Keratinocyte (primary cell): Measurements from ENCODE around the gene CCDC33. TPM values are rescaled to one million over a fixed set of nuclear protein-coding genes. Genes with fewer than 3 reads are reported as not detected.

Experiments used
- DNase-seq: peaks from one replicate; pipeline ENCODE4 v3.0.0-alpha.2; 2011; ENCODE audit warnings: low read depth, missing footprints, low spot score
- FAIRE-seq: peaks from 2 replicates; lab custom pipeline; 2011; peaks lifted over from hg19 to GRCh38; lab: Jason Lieb, UNC
- H2AFZ ChIP-seq: 2 replicates; pipeline ENCODE4 v1.6.0; 2012; ENCODE audit warnings: low read length, control low read depth, inconsistent platforms; ENCODE audit not compliant: control insufficient read depth
- H3K27ac ChIP-seq: 2 replicates; pipeline ENCODE4 v1.5.1; 2011; ENCODE audit warnings: low read length; ENCODE audit not compliant: control insufficient read depth, insufficient read depth
- H3K27me3 ChIP-seq: 3 replicates; pipeline ENCODE4 v1.6.0; 2011; ENCODE audit warnings: low read length; ENCODE audit not compliant: control insufficient read depth, insufficient read depth; ENCODE audit errors: extremely low read depth
- H3K36me3 ChIP-seq, 2 experiments: 2 replicates in 1 of 2; 3 replicates in 1 of 2; pipeline ENCODE4 v1.5.1; 2011; ENCODE audit warnings: low read length in 2 of 2, mild to moderate bottlenecking in 1 of 2; ENCODE audit not compliant: control insufficient read depth in 2 of 2, insufficient read depth in 2 of 2; ENCODE audit errors: extremely low read depth in 1 of 2
- H3K4me1 ChIP-seq: 3 replicates; pipeline ENCODE4 v1.5.1; 2011; ENCODE audit warnings: low read length; ENCODE audit not compliant: control insufficient read depth, insufficient read depth; ENCODE audit errors: extremely low read depth
- H3K4me2 ChIP-seq: 3 replicates; pipeline ENCODE4 v1.6.0; 2011; ENCODE audit warnings: low read depth, low read length; ENCODE audit not compliant: control insufficient read depth, insufficient read depth; ENCODE audit errors: extremely low read depth
- H3K4me3 ChIP-seq, 3 experiments: fragments of 200-600 bp in 1 of 3; sonication (generic) in 1 of 3; 2 replicates in 2 of 3; 3 replicates in 1 of 3; pipeline ENCODE4 v1.5.1; 2011 to 2016; ENCODE audit warnings: low read length in 3 of 3, mild to moderate bottlenecking in 3 of 3, control low read depth in 2 of 3, inconsistent platforms in 1 of 3, low read depth in 1 of 3, mixed read lengths in 1 of 3, mixed run types in 1 of 3, moderate library complexity in 1 of 3; ENCODE audit not compliant: control insufficient read depth in 2 of 3, insufficient read depth in 2 of 3; ENCODE audit errors: extremely low read depth in 1 of 3
- H3K79me2 ChIP-seq: 2 replicates; pipeline ENCODE4 v1.6.0; 2012; ENCODE audit warnings: low read length; ENCODE audit not compliant: control insufficient read depth, insufficient read depth
- H3K9ac ChIP-seq: 3 replicates; pipeline ENCODE4 v1.6.0; 2011; ENCODE audit warnings: low read length; ENCODE audit not compliant: control insufficient read depth, insufficient read depth; ENCODE audit errors: extremely low read depth
- H3K9me1 ChIP-seq: 3 replicates; pipeline ENCODE4 v1.6.0; 2011; ENCODE audit warnings: low read length; ENCODE audit not compliant: control insufficient read depth, insufficient read depth; ENCODE audit errors: extremely low read depth
- H3K9me3 ChIP-seq: 2 replicates; pipeline ENCODE4 v1.5.1; 2012; ENCODE audit warnings: low read depth, low read length; ENCODE audit not compliant: control insufficient read depth
- H4K20me1 ChIP-seq: 3 replicates; pipeline ENCODE4 v1.6.0; 2011; ENCODE audit warnings: low read length; ENCODE audit not compliant: control insufficient read depth, insufficient read depth; ENCODE audit errors: extremely low read depth
- EZH2 ChIP-seq: IDR thresholded peaks from one replicate; pipeline ENCODE4 v1.6.1; 2012; ENCODE audit warnings: inconsistent platforms, mild to moderate bottlenecking, low read length, moderate library complexity
- dilution Hi-C: fragments of 300-500 bp; cut with MboI; formaldehyde crosslinking; loops from one replicate; pipeline ENCODE4 v1.7.0; 2020; ENCODE audit warnings: low sequenced_read_pairs; ENCODE audit not compliant: extremely low pct_ligation_motif_present
- polyA plus RNA-seq, 5 experiments: library from polyadenylated mRNA; depleted of rRNA in 3 of 5; stranded (reverse) in 3 of 5; stranded (forward) in 1 of 5; unstranded in 1 of 5; fragments of >200 nt; gene quantifications; 1 replicate in 1 of 5; 2 replicates in 3 of 5; 3 replicates in 1 of 5; pipeline versions ENCODE4 v1.2.1 to v1.2.3, GENCODE V29; 2011 to 2012; ENCODE audit warnings: missing spikeins in 2 of 5, low read depth in 1 of 5, low replicate concordance in 1 of 5
- TF ChIP-seq, protein P1 (sequence below), 3 experiments: IDR thresholded peaks in 1 of 3; conservative IDR thresholded peaks in 1 of 3; optimal IDR thresholded peaks in 1 of 3; 2 replicates in 2 of 3; 3 replicates in 1 of 3; pipeline versions ENCODE3 to v1.5.1; 2011; ENCODE audit warnings: low read length in 3 of 3, mild to moderate bottlenecking in 3 of 3, moderate library complexity in 2 of 3, control low read depth in 1 of 3, inconsistent platforms in 1 of 3; ENCODE audit not compliant: insufficient read depth in 2 of 3; ENCODE audit errors: extremely low read depth in 1 of 3

CCDC33 gene
- polyA plus RNA-seq, 1 donor (not counting 4 experiments of a cell fraction or from before 2014, with no cell fraction given), result not detected

DNA sequence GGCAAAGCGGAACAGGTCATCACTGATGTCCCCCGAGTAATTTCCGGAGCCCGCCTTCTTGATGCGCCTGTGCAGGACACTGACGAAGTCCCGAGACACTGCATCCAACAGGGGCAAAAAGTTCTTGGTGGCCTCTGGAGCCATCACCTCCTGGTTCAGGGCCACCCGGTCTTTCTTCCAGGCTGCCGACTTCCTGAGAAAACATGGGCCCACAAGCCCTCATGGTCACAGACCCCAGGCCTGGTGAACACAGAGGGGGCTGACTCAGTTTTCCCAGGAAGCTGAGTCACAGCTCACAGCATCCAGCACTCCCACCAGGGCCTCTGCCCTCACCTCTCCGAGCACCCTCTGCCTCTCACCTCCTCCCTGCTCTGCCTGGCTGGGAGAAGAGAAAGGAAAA is 108.9 kb downstream of the CCDC33 start:
- Histone ChIP-seq H3K9ac (no peak overlapping the region), H3K4me3 (no peak overlapping the region), H3K79me2 (no peaks in the 10 kb centered on the region), H3K27me3 (no peaks in the 10 kb centered on the region), H3K9me1 (no peaks in the 10 kb centered on the region), H3K36me3 (no peaks in the 10 kb centered on the region), H4K20me1 (no peaks in the 10 kb centered on the region), H3K27ac (no peak overlapping the region), H3K4me2 (no peak overlapping the region), H2AFZ (no peak overlapping the region), H3K4me1 (peaks cover 4% of the 10 kb centered on the region), H3K9me3 (no peaks in the 10 kb centered on the region)
- dilution Hi-C loops, result no loop called here
- FAIRE-seq (no peak), DNase-seq (no peak)
- TF ChIP-seq, protein P1, sequence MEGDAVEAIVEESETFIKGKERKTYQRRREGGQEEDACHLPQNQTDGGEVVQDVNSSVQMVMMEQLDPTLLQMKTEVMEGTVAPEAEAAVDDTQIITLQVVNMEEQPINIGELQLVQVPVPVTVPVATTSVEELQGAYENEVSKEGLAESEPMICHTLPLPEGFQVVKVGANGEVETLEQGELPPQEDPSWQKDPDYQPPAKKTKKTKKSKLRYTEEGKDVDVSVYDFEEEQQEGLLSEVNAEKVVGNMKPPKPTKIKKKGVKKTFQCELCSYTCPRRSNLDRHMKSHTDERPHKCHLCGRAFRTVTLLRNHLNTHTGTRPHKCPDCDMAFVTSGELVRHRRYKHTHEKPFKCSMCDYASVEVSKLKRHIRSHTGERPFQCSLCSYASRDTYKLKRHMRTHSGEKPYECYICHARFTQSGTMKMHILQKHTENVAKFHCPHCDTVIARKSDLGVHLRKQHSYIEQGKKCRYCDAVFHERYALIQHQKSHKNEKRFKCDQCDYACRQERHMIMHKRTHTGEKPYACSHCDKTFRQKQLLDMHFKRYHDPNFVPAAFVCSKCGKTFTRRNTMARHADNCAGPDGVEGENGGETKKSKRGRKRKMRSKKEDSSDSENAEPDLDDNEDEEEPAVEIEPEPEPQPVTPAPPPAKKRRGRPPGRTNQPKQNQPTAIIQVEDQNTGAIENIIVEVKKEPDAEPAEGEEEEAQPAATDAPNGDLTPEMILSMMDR (optimal IDR thresholded peaks at IDR 0.05 in 1 of 3, IDR thresholded peaks at IDR 0.05 in 1 of 3, conservative IDR thresholded peaks at IDR 0.05 in 1 of 3; ENCODE audit: extremely low read depth in 1 of 3, insufficient read depth in 2 of 3, low read length in 3 of 3), result no peak
- no peak for TF ChIP-seq EZH2

DNA sequence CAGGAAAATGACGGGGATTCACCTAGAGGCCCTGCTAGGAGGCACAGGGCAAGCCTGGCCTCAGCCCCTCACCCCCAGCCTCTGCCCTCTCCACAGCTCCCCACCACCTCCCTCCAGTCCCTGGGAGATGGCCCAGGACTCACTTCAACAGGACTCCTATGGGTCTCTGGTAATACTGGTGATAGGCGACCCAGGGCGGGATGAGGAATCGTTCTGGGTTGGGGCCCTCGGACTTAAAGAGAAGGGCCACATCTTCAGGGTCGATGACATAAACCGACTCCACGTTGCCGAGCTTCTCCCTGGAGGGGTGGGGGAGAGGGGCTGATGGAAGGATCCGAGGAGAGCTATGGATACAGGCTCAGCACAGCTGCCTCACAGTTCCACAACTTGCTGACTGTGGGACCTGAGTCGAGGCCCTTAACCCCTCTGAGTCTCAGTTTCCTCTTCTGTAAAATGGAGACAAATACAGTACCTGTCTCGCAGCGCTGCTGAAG is 111.7 kb downstream of the CCDC33 start:
- Histone ChIP-seq H3K27ac (no peak overlapping the region), H3K9me3 (no peaks in the 10 kb centered on the region), H3K4me3 (no peak overlapping the region), H3K4me1 (no peaks in the 10 kb centered on the region), H2AFZ (no peak overlapping the region), H4K20me1 (no peaks in the 10 kb centered on the region), H3K27me3 (no peaks in the 10 kb centered on the region), H3K9ac (no peak overlapping the region), H3K4me2 (no peak overlapping the region), H3K9me1 (no peaks in the 10 kb centered on the region), H3K36me3 (no peaks in the 10 kb centered on the region), H3K79me2 (no peaks in the 10 kb centered on the region)
- TF ChIP-seq, protein P1 (optimal IDR thresholded peaks at IDR 0.05 in 1 of 3, IDR thresholded peaks at IDR 0.05 in 1 of 3, conservative IDR thresholded peaks at IDR 0.05 in 1 of 3; ENCODE audit: extremely low read depth in 1 of 3, insufficient read depth in 2 of 3, low read length in 3 of 3), result no peak
- TF ChIP-seq EZH2, result no peak
- DNase-seq, result no peak
- dilution Hi-C loops, result no loop called here
- FAIRE-seq, result no peak
